ENCODE data around the gene CTNNA3.
"Not testable (repeated sequence)": the region's sequence is repeated elsewhere in the genome, so short reads cannot be mapped to it uniquely, and the experiment has no call there.

CTNNA3 gene

DNA sequence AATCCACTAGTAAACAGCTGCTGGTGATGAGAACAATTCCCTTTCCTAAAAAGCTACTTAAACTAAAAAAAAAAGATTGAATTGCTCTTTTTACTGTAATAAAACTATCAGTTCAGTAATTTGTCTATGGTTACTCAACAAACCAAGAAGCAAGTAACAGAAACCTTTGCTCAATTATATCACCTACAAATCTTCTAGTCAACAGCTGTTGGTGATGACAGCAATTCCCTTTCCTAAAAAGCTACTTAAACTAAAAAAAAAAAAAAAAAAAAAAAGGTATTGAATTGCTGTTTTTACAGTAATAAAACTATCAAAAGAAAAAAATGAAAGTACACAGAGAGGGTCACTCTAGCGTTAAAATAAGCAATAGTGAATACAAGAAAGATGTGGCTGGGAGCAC, 158.1 kb downstream of the CTNNA3 start:
- no peaks in the 10 kb centered on the region for H3K4me1 ChIP-seq (ENCODE audit: control insufficient read depth, insufficient read depth, low read length)

DNA sequence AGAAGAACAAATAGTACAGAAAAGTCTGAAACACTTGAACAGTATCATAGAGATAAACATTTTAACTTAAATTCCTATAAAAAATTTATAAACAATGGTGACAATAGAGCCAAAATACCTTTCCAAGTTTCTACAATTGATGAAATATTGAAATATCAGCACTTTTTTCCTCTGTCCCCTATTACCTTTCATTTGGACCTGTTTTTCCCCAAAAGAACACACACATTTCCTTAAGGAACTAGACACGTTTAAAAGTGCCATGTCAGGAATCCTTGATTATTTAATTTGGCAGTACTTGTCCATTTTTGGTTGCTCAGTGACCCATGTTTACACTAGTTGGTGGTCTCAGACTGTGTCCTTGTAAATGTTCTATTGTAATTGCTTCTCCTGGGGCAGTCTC, 162.6 kb downstream of the CTNNA3 start:
- no peaks in the 10 kb centered on the region for H3K36me3 ChIP-seq (ENCODE audit: insufficient read depth, low read length)

More for the DNA sequence above, 158.1 kb downstream of the CTNNA3 start:
- Histone ChIP-seq H3K9ac (ENCODE audit: low read depth, low read length) (no peak overlapping the region), H3K36me3 (ENCODE audit: insufficient read depth, low read length) (no peaks in the 10 kb centered on the region), H3K4me2 (ENCODE audit: low read length) (no peak overlapping the region), H3K4me3 (ENCODE audit: low read length) (no peak overlapping the region), H3K27me3 (ENCODE audit: control insufficient read depth, insufficient read depth, low read length) (peaks cover 14% of the 10 kb centered on the region), H3K9me3 (replicated peaks; ENCODE audit: low read length) (no peaks in the 10 kb centered on the region)

DNA sequence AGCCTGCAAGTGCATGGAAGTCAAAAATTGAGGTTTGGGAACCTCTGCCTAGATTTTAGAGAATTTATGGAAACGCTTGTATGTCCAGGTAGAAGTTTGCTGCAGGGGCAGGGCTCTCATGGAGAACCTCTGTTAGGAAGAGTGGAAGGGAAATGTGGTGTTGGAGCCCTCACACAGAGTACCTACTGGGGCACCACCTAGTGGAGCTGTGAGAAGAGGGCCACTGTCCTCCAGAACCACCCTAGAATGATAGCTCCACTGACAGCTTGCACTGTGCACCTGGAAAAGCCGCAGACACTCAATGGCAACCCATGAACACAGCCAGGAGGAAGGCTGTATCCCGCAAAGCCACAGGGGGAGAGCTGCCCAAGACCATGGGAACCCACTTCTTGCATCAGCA, 165.0 kb downstream of the CTNNA3 start:
- H3K9me3 ChIP-seq (replicated peaks; ENCODE audit: low read length); H3K27me3 ChIP-seq (ENCODE audit: control insufficient read depth, insufficient read depth, low read length); H3K9ac ChIP-seq (ENCODE audit: low read depth, low read length); H3K4me1 ChIP-seq (ENCODE audit: control insufficient read depth, insufficient read depth, low read length); H3K4me3 ChIP-seq (ENCODE audit: low read length); H3K36me3 ChIP-seq (ENCODE audit: insufficient read depth, low read length); H3K4me2 ChIP-seq (ENCODE audit: low read length): not testable (repeated sequence)

More for the DNA sequence above, 162.6 kb downstream of the CTNNA3 start:
- Histone ChIP-seq H3K4me3 (ENCODE audit: low read length) (no peak overlapping the region), H3K9me3 (replicated peaks; ENCODE audit: low read length) (no peaks in the 10 kb centered on the region), H3K27me3 (ENCODE audit: control insufficient read depth, insufficient read depth, low read length) (peaks cover 14% of the 10 kb centered on the region), H3K4me1 (ENCODE audit: control insufficient read depth, insufficient read depth, low read length) (no peaks in the 10 kb centered on the region), H3K4me2 (ENCODE audit: low read length) (no peak overlapping the region), H3K9ac (ENCODE audit: low read depth, low read length) (no peak overlapping the region)

DNA sequence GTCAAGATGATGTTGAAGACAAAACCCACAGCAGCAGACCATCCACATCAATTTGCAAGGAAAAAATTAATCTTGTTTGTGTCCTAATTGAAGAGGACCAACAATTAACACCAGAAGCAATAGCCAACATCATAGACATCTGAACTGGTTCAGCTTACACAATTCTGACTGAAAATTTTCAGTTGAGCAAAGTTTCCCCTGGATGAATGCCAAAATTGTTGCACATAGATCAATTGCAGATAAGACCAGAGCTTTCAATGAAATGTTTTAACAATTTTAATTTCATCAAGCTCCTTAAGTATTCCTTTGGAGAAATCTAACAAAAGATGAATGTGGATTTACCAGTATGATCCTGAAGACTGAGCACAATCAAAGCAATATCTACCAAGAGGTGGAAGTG, 168.6 kb downstream of the CTNNA3 start:
- no peaks in the 10 kb centered on the region for H3K9me3 ChIP-seq (replicated peaks; ENCODE audit: low read length)
- no peak overlapping the region for H3K4me2 ChIP-seq (ENCODE audit: low read length)
- H3K36me3 ChIP-seq (ENCODE audit: insufficient read depth, low read length) = no peaks in the 10 kb centered on the region
- H3K27me3 ChIP-seq (ENCODE audit: control insufficient read depth, insufficient read depth, low read length) = no peaks in the 10 kb centered on the region
- H3K9ac ChIP-seq (ENCODE audit: low read depth, low read length) = no peak overlapping the region
- no peaks in the 10 kb centered on the region for H3K4me1 ChIP-seq (ENCODE audit: control insufficient read depth, insufficient read depth, low read length)
- H3K4me3 ChIP-seq (ENCODE audit: low read length) = no peak overlapping the region

DNA sequence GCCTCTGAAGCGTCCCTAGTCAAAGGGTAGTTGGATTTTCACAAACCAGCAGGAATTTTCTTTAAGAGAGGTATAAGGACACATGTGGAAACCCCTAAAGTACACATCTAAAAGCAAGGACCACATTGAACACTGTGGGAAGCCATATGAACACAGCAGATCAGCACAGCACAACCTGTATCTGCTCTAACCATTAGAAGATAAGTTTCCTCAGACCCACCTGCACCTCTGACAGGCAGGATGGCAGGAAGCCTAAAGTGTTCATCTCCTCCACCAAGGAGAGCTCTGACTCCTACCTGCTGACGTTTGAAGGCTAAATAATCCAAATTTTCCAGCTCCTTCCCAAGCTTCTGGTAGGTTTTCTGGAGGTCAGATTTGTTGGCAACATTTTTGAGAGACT, 174.4 kb downstream of the CTNNA3 start:
- Histone ChIP-seq H3K36me3 (ENCODE audit: insufficient read depth, low read length) (no peaks in the 10 kb centered on the region), H3K4me1 (ENCODE audit: control insufficient read depth, insufficient read depth, low read length) (no peaks in the 10 kb centered on the region), H3K27me3 (ENCODE audit: control insufficient read depth, insufficient read depth, low read length) (peaks cover 6% of the 10 kb centered on the region), H3K4me2 (ENCODE audit: low read length) (no peak overlapping the region), H3K4me3 (ENCODE audit: low read length) (no peak overlapping the region), H3K9ac (ENCODE audit: low read depth, low read length) (no peak overlapping the region), H3K9me3 (replicated peaks; ENCODE audit: low read length) (no peaks in the 10 kb centered on the region)

DNA sequence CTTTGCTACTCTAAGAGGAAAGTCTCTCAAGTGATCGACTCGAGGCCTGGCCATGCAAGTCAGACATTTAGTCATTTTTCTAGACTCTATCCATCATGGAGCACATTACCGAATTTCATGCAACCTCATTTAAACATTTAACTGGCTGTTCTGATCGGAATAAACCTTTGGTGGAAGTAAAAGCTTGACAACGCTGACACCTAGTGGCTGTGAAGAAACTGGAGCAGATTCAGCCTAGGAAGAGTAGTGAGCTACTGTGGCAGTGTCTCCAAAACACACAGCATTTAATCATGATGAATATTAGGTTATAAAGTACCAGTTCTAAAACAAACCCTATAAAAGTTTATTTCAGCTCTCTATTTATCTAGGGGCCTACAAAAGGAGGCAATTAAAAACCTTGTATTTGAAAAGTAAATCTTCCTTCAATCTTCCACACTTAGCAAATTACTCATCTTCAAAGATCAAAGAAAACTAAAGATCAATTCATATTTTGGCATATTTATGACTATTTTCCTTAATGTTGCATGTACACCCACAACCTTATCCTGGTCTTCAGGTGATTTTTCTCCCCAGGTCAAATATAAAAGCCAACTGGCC, 175.0 kb downstream of the CTNNA3 start:
- Histone ChIP-seq H3K4me3 (ENCODE audit: low read length) (no peak overlapping the region), H3K9me3 (replicated peaks; ENCODE audit: low read length) (no peaks in the 10 kb centered on the region), H3K9ac (ENCODE audit: low read depth, low read length) (no peak overlapping the region), H3K36me3 (ENCODE audit: insufficient read depth, low read length) (no peaks in the 10 kb centered on the region), H3K27me3 (ENCODE audit: control insufficient read depth, insufficient read depth, low read length) (peaks cover 6% of the 10 kb centered on the region), H3K4me2 (ENCODE audit: low read length) (no peak overlapping the region), H3K4me1 (ENCODE audit: control insufficient read depth, insufficient read depth, low read length) (no peaks in the 10 kb centered on the region)

DNA sequence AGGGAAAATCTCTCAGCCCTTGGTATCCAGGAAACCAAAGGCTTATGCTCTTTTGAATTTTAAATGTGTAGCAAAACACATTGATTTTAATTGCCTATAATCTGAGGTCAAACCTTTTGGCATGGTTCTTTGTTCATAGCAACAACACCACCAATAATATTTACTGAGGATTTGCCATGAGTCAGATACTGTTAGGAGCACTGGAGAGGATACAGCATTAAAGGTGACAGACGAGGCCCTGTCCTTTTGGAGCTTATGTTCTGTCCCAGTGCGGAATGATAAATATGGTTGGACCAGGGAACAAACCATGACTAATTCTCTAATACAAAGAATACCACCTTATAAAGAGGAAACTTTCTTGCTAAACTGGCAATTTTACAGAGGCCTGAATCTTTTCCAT, 176.6 kb downstream of the CTNNA3 start:
- no peaks in the 10 kb centered on the region for H3K9me3 ChIP-seq (replicated peaks; ENCODE audit: low read length)
- H3K36me3 ChIP-seq (ENCODE audit: insufficient read depth, low read length) = no peaks in the 10 kb centered on the region
- peaks cover 11% of the 10 kb centered on the region for H3K27me3 ChIP-seq (ENCODE audit: control insufficient read depth, insufficient read depth, low read length)
- H3K4me2 ChIP-seq (ENCODE audit: low read length) = no peak overlapping the region
- H3K4me1 ChIP-seq (ENCODE audit: control insufficient read depth, insufficient read depth, low read length) = no peaks in the 10 kb centered on the region
- H3K9ac ChIP-seq (ENCODE audit: low read depth, low read length) = no peak overlapping the region
- H3K4me3 ChIP-seq (ENCODE audit: low read length) = no peak overlapping the region

DNA sequence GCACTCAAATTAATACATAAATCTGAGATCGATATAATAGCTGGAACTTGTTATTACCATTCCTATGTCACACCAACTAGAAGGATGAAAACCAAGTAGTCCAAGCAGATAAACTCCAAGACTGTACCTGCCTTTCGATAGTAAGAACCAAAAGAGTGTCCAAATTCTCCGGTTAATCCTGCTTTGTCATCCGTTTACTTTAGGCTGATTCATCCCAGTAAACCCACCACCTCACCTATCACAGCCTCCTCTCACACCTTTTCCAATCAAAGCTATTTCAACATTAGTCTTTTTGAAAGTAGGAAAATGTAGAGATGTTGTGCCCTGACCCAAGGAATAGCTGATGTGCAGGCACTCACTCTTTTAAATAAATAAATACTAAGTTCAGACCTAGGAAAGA, 177.2 kb downstream of the CTNNA3 start:
- H3K27me3 ChIP-seq (ENCODE audit: control insufficient read depth, insufficient read depth, low read length) = peaks cover 11% of the 10 kb centered on the region
- no peak overlapping the region for H3K4me3 ChIP-seq (ENCODE audit: low read length)
- H3K36me3 ChIP-seq (ENCODE audit: insufficient read depth, low read length) = no peaks in the 10 kb centered on the region
- no peaks in the 10 kb centered on the region for H3K9me3 ChIP-seq (replicated peaks; ENCODE audit: low read length)
- no peak overlapping the region for H3K4me2 ChIP-seq (ENCODE audit: low read length)
- no peaks in the 10 kb centered on the region for H3K4me1 ChIP-seq (ENCODE audit: control insufficient read depth, insufficient read depth, low read length)
- H3K9ac ChIP-seq (ENCODE audit: low read depth, low read length) = no peak overlapping the region

DNA sequence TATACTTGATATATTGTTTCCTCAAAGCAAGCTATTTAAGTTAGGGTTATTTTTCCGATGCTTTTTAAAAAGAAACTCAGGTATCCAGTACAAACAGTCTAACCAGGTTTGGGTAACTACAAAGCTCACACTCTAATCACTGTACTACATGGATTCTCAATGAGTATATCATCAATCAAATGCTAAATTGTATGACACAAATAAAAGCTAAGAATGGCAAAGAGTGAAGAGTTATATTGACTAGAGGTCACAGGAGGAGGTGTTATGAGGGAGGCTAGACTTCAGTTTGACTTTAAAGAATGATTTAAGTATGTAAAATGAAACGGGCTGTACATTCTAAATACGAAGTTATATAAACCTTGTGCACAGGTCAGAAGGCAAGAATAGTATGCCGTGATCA, 178.0 kb downstream of the CTNNA3 start:
- no peaks in the 10 kb centered on the region for H3K9me3 ChIP-seq (replicated peaks; ENCODE audit: low read length)
- H3K9ac ChIP-seq (ENCODE audit: low read depth, low read length) = no peak overlapping the region
- peaks cover 11% of the 10 kb centered on the region for H3K27me3 ChIP-seq (ENCODE audit: control insufficient read depth, insufficient read depth, low read length)
- H3K4me2 ChIP-seq (ENCODE audit: low read length) = no peak overlapping the region
- no peaks in the 10 kb centered on the region for H3K36me3 ChIP-seq (ENCODE audit: insufficient read depth, low read length)
- no peaks in the 10 kb centered on the region for H3K4me1 ChIP-seq (ENCODE audit: control insufficient read depth, insufficient read depth, low read length)
- no peak overlapping the region for H3K4me3 ChIP-seq (ENCODE audit: low read length)

DNA sequence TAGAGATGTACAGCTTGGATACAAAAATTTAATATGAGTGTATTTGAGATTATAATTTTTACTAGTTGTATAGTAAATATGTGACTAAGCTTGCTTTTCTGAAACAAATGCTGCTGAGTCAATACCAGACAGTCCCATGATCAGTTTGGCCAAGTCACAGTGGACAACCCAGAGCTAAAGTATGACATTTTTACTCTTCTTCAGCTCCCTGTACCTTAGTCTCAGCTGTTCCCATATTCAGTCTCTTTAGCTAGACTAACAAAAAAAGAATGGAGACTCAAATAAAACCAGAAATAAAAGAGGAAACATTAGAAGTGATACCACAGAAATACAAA, 189.3 kb downstream of the CTNNA3 start:
- no peak overlapping the region for H3K4me2 ChIP-seq (ENCODE audit: low read length)
- H3K9ac ChIP-seq (ENCODE audit: low read depth, low read length) = no peak overlapping the region
- H3K27me3 ChIP-seq (ENCODE audit: control insufficient read depth, insufficient read depth, low read length) = no peaks in the 10 kb centered on the region
- no peaks in the 10 kb centered on the region for H3K4me1 ChIP-seq (ENCODE audit: control insufficient read depth, insufficient read depth, low read length)
- H3K9me3 ChIP-seq (replicated peaks; ENCODE audit: low read length) = no peaks in the 10 kb centered on the region
- H3K4me3 ChIP-seq (ENCODE audit: low read length) = no peak overlapping the region
- no peaks in the 10 kb centered on the region for H3K36me3 ChIP-seq (ENCODE audit: insufficient read depth, low read length)

DNA sequence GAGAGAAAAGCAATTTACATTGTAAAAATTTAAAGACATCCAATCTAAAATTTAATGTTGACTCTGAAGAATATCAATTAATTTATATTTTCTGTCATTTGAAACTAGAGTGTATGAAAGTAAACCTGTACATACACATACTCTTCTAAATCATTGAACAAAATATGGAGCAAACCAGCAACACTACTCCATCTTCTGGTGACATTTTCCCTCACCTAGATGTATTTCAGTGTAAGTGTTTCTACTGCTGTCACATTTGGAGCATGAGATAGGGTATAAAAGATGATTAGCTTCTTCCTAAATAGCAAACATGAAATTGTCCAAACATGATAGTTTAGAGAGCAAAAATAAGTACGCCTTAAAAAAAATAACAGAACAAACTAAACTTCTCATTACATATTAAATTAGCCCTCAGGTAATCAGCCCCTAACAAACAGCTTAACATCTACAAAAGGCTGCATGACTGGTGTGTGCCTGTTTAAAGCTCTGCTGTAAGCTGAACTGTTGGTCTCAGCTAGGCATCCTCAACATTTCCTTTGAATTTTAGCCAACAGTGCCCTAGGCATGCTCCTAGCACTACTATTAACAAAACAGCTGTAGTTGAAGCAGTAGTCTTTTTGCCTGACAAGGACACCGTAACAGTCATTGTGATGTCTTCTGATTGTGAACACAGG, 189.8 kb downstream of the CTNNA3 start:
- H3K4me2 ChIP-seq (ENCODE audit: low read length) = no peak overlapping the region
- no peak overlapping the region for H3K4me3 ChIP-seq (ENCODE audit: low read length)

DNA sequence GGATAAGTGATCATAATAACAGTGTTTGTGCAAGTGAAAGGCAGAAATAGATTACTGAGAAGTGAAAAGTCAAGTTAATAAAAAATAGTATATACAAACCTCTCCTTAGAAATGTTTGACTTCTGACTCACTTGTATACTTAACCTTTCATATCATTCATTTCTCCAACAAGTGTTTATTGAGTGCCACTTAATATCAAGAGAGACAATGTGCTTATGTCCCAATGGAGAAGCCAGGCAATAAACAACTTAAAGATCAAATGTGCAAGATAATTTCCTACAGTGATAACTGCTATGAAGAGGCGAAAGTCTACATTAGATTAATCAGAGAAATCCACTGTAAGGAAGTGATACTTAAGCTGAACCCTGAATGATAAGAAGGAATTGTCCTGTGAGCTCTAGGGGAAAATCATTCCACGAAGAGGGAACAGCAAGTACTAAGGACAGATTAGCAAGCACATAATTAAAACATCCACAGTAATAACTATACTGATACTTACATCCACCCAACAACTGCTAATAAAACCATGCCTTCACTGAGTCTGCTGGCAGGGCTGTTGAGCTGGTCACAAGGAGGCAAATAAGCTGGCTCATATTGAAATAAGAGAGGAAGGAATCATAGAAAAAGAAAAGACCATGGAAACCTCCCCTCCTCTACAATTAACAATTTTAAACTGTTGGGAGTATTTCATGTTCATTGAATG, 203.5 kb downstream of the CTNNA3 start:
- Histone ChIP-seq H3K4me1 (ENCODE audit: control insufficient read depth, insufficient read depth, low read length) (peaks cover 9% of the 10 kb centered on the region), H3K9ac (ENCODE audit: low read depth, low read length) (no peak overlapping the region), H3K36me3 (ENCODE audit: insufficient read depth, low read length) (no peaks in the 10 kb centered on the region), H3K4me3 (ENCODE audit: low read length) (no peak overlapping the region), H3K9me3 (replicated peaks; ENCODE audit: low read length) (no peaks in the 10 kb centered on the region), H3K27me3 (ENCODE audit: control insufficient read depth, insufficient read depth, low read length) (peaks cover 5% of the 10 kb centered on the region), H3K4me2 (ENCODE audit: low read length) (no peak overlapping the region)

More for the DNA sequence above, 189.8 kb downstream of the CTNNA3 start:
- no peak overlapping the region for H3K9ac ChIP-seq (ENCODE audit: low read depth, low read length)
- H3K9me3 ChIP-seq (replicated peaks; ENCODE audit: low read length) = no peaks in the 10 kb centered on the region
- H3K27me3 ChIP-seq (ENCODE audit: control insufficient read depth, insufficient read depth, low read length) = no peaks in the 10 kb centered on the region
- no peaks in the 10 kb centered on the region for H3K36me3 ChIP-seq (ENCODE audit: insufficient read depth, low read length)
- no peaks in the 10 kb centered on the region for H3K4me1 ChIP-seq (ENCODE audit: control insufficient read depth, insufficient read depth, low read length)

Data from skeletal muscle satellite cell (primary cell).